ENCODE results near the gene FOXI2. TPM values are rescaled to one million over a fixed set of nuclear protein-coding genes. Genes with fewer than 3 reads are reported as not detected.

The FOXI2 gene
- total RNA-seq, 1 experiment from 2014 or later: not detected

DNA sequence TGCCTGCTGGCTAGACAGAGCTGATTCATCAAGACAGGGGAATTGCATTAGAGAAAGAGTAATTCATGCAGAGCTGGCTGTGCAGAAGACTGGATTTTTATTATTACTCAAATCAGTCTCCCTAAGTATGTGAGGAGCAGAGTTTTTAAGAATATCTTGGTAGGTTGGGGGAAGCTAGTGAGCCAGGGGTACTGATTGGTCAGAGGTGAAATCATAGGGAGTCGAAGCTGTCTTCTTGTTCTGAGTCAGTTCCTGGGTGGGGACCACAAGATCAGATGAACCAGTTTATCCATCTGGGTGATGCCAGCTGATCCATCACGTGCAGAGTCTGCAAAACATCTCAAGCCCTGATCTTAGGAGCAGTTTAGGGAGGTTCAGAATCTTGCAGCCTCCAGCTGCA is 39.8 kb downstream of the FOXI2 start:
- BruUV-seq (replicated peaks): no TSS peak
- H3K36me3 ChIP-seq (ENCODE audit: insufficient read depth, low read length, poor library complexity, severe bottlenecking): no peaks in the 10 kb centered on the region
- TF ChIP-seq EZH2 (IDR thresholded peaks at IDR 0.05; ENCODE audit: borderline replicate concordance, low read depth, low read length, poor library complexity, severe bottlenecking): no peak
- TF ChIP-seq, protein P1, sequence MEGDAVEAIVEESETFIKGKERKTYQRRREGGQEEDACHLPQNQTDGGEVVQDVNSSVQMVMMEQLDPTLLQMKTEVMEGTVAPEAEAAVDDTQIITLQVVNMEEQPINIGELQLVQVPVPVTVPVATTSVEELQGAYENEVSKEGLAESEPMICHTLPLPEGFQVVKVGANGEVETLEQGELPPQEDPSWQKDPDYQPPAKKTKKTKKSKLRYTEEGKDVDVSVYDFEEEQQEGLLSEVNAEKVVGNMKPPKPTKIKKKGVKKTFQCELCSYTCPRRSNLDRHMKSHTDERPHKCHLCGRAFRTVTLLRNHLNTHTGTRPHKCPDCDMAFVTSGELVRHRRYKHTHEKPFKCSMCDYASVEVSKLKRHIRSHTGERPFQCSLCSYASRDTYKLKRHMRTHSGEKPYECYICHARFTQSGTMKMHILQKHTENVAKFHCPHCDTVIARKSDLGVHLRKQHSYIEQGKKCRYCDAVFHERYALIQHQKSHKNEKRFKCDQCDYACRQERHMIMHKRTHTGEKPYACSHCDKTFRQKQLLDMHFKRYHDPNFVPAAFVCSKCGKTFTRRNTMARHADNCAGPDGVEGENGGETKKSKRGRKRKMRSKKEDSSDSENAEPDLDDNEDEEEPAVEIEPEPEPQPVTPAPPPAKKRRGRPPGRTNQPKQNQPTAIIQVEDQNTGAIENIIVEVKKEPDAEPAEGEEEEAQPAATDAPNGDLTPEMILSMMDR (conservative IDR thresholded peaks at IDR 0.05; ENCODE audit: low read depth, low read length): no peak
- H3K27me3 ChIP-seq (replicated peaks; ENCODE audit: insufficient read depth, low read depth, low read length, poor library complexity): peaks cover 33% of the 10 kb centered on the region
- no peaks in the 10 kb centered on the region for H3K4me1 ChIP-seq (ENCODE audit: insufficient read depth, low read length, poor library complexity, severe bottlenecking)
- no peaks in the 10 kb centered on the region for H3K9me3 ChIP-seq (ENCODE audit: low read depth, low read length, poor library complexity, severe bottlenecking)
- POLR2A ChIA-PET (ENCODE audit: low non-redundant PET): no interaction called here
- CTCF ChIA-PET: no interaction called here
- no peak overlapping the region for H3K4me3 ChIP-seq (ENCODE audit: low read depth, low read length, poor library complexity, severe bottlenecking)
- DNase-seq (ENCODE audit: low spot score): no peak
- no peak overlapping the region for H3K27ac ChIP-seq (ENCODE audit: low read depth, low read length, poor library complexity, severe bottlenecking)
- intact Hi-C loops (cut with micrococcal nuclease; ENCODE audit: unreplicated experiment): no loop called here

DNA sequence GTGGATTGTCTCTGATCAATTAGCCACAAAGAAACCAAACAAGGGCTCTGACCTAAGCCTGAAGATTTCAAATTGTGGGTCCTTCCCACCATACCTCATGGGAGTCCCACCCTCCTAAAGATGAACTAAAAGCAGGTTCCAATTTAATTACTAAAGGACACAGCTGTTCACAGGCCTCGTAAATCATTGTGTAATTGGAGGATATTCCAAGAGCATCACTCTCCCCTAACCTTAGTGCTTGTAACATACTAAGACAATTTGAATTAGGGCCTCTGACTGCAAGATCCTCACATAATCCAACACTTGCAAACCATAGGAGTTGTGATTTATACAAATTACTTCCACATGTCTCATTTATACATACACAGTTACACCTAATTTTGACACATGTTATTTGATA is 44.4 kb downstream of the FOXI2 start:
- Histone ChIP-seq H3K27me3 (replicated peaks; ENCODE audit: insufficient read depth, low read depth, low read length, poor library complexity) (peaks cover 17% of the 10 kb centered on the region), H3K27ac (ENCODE audit: low read depth, low read length, poor library complexity, severe bottlenecking) (no peak overlapping the region), H3K4me3 (ENCODE audit: low read depth, low read length, poor library complexity, severe bottlenecking) (no peak overlapping the region), H3K9me3 (ENCODE audit: low read depth, low read length, poor library complexity, severe bottlenecking) (no peaks in the 10 kb centered on the region), H3K36me3 (ENCODE audit: insufficient read depth, low read length, poor library complexity, severe bottlenecking) (no peaks in the 10 kb centered on the region), H3K4me1 (ENCODE audit: insufficient read depth, low read length, poor library complexity, severe bottlenecking) (no peaks in the 10 kb centered on the region)
- intact Hi-C loops (cut with micrococcal nuclease; ENCODE audit: unreplicated experiment): no loop called here
- ChIA-PET CTCF (no interaction called here), POLR2A (ENCODE audit: low non-redundant PET) (no interaction called here)
- no TSS peak for BruUV-seq (replicated peaks)
- TF ChIP-seq, protein P1 (conservative IDR thresholded peaks at IDR 0.05; ENCODE audit: low read depth, low read length): no peak
- TF ChIP-seq EZH2 (IDR thresholded peaks at IDR 0.05; ENCODE audit: borderline replicate concordance, low read depth, low read length, poor library complexity, severe bottlenecking): no peak
- no peak for DNase-seq (ENCODE audit: low spot score)

DNA sequence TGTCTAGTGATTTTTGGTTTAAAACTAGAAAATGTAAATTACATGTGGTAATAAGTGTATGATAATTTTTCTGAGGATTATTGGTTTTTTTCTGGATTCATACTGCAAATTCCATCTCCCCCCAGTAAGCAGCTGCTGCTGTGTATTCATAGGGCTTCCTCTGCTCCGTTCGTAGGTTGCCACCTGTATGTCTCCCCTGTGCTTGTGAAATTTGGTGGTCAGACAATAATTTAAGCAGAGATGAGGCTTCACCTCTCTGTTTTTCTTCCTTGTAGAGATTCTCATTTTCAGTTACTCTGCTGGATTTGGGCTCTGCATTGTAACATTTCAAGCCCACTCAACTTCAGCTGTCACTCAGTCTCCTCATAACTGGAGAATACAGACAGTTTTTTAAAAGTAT is 50.9 kb downstream of the FOXI2 start:
- BruUV-seq (replicated peaks): no TSS peak
- Histone ChIP-seq H3K27me3 (replicated peaks; ENCODE audit: insufficient read depth, low read depth, low read length, poor library complexity) (peaks cover 55% of the 10 kb centered on the region), H3K27ac (ENCODE audit: low read depth, low read length, poor library complexity, severe bottlenecking) (no peak overlapping the region), H3K4me3 (ENCODE audit: low read depth, low read length, poor library complexity, severe bottlenecking) (no peak overlapping the region), H3K36me3 (ENCODE audit: insufficient read depth, low read length, poor library complexity, severe bottlenecking) (no peaks in the 10 kb centered on the region), H3K4me1 (ENCODE audit: insufficient read depth, low read length, poor library complexity, severe bottlenecking) (no peaks in the 10 kb centered on the region), H3K9me3 (ENCODE audit: low read depth, low read length, poor library complexity, severe bottlenecking) (no peaks in the 10 kb centered on the region)
- intact Hi-C loops (cut with micrococcal nuclease; ENCODE audit: unreplicated experiment): no loop called here
- TF ChIP-seq, protein P1 (conservative IDR thresholded peaks at IDR 0.05; ENCODE audit: low read depth, low read length): no peak
- no peak for TF ChIP-seq EZH2 (IDR thresholded peaks at IDR 0.05; ENCODE audit: borderline replicate concordance, low read depth, low read length, poor library complexity, severe bottlenecking)
- ChIA-PET POLR2A (ENCODE audit: low non-redundant PET) (no interaction called here), CTCF (no interaction called here)
- no peak for DNase-seq (ENCODE audit: low spot score)
